GM12878 (cell line): Measurements from ENCODE around the gene HIVEP3. TPM values are rescaled to one million over a fixed set of nuclear protein-coding genes. Genes with fewer than 3 reads are reported as not detected.

Experiments
- ATAC-seq: fragments of 200-7000 bp; cut with Tn5 transposase; 3 replicates; pipeline ENCODE4 v1.9.1; 2020; ENCODE audit warnings: mild to moderate bottlenecking, moderate library complexity
- BruUV-seq: library from RNA; stranded (reverse); fragments of 400-500 nt; replicated peaks from 2 replicates; lab custom pipeline; 2021; lab: Mats Ljungman, UMichigan
- CTCF ChIA-PET: fragments of 300-600 bp; sonication (Branson Sonifier 250); formaldehyde crosslinking; extraction: SDS; loops from one replicate; lab custom pipeline; 2021; ENCODE audit warnings: inconsistent platforms; lab: Yijun Ruan, JAX
- POLR2A ChIA-PET: fragments of 350-600 bp; formaldehyde crosslinking; extraction: SDS; loops from one replicate; lab custom pipeline; 2021; ENCODE audit warnings: inconsistent platforms; lab: Charles Lee
- RAD21 ChIA-PET: fragments of 300-600 bp; sonication (Branson Sonifier 250); formaldehyde crosslinking; loops from one replicate; lab custom pipeline; 2023; ENCODE audit warnings: antibody characterized with exemption; ENCODE audit not compliant: unreplicated experiment; lab: Charles Lee
- SMC1A ChIA-PET: fragments of 300-600 bp; sonication (Branson Sonifier 250); formaldehyde crosslinking; loops from one replicate; lab custom pipeline; 2023; ENCODE audit not compliant: unreplicated experiment, uncharacterized antibody; lab: Charles Lee
- DNase-seq: peaks from one replicate; pipeline ENCODE4 v3.0.0-alpha.2; 2011; ENCODE audit warnings: low read depth, low spot score
- FAIRE-seq: peaks from 3 replicates; lab custom pipeline; 2011; peaks lifted over from hg19 to GRCh38; lab: Jason Lieb, UNC
- H2AFZ ChIP-seq: 2 replicates; pipeline ENCODE4 v1.6.0; 2011; ENCODE audit warnings: low read depth, low read length, control low read depth; ENCODE audit not compliant: control insufficient read depth
- H3K27ac ChIP-seq: 2 replicates; pipeline ENCODE4 v1.5.1; 2011; ENCODE audit warnings: control low read depth; ENCODE audit not compliant: control insufficient read depth, insufficient read depth
- H3K27me3 ChIP-seq, 2 experiments: replicated peaks in 1 of 2; 2 replicates each; pipeline versions ENCODE4 v1.6.0 to v1.6.1; 2011; ENCODE audit warnings: low read length in 1 of 2; ENCODE audit not compliant: control insufficient read depth in 2 of 2, insufficient read depth in 2 of 2
- H3K36me3 ChIP-seq, 2 experiments: 2 replicates each; pipeline ENCODE4 v1.5.1; 2011; ENCODE audit warnings: low read length in 1 of 2; ENCODE audit not compliant: control insufficient read depth in 2 of 2, insufficient read depth in 2 of 2
- H3K4me1 ChIP-seq: 2 replicates; pipeline ENCODE4 v1.6.1; 2011; ENCODE audit warnings: mild to moderate bottlenecking, low read length, moderate library complexity, mixed read lengths; ENCODE audit not compliant: control insufficient read depth, insufficient read depth
- H3K4me2 ChIP-seq: 2 replicates; pipeline ENCODE4 v1.6.0; 2011; ENCODE audit warnings: control low read depth; ENCODE audit not compliant: control insufficient read depth, insufficient read depth
- H3K4me3 ChIP-seq: fragments of 200-600 bp; sonication (generic); 2 replicates; pipeline ENCODE4 v1.5.1; 2016
- H3K79me2 ChIP-seq: 2 replicates; pipeline ENCODE4 v1.6.0; 2011; ENCODE audit warnings: low read length; ENCODE audit not compliant: control insufficient read depth, insufficient read depth
- H3K9ac ChIP-seq: 2 replicates; pipeline ENCODE4 v1.8.0; 2011; ENCODE audit warnings: low read length, control low read depth, mixed read lengths; ENCODE audit not compliant: control insufficient read depth, insufficient read depth
- H3K9me3 ChIP-seq: replicated peaks from 3 replicates; pipeline ENCODE4 v1.5.1; 2011; ENCODE audit warnings: mild to moderate bottlenecking, low read length; ENCODE audit not compliant: control insufficient read depth, insufficient read depth
- H4K20me1 ChIP-seq: 2 replicates; pipeline ENCODE4 v1.6.0; 2011; ENCODE audit not compliant: control insufficient read depth, insufficient read depth
- CHD4 ChIP-seq: fragments of 200-600 bp; sonication (generic); IDR thresholded peaks from 2 replicates; pipeline ENCODE4 v1.6.1; 2016; ENCODE audit warnings: mild to moderate bottlenecking
- ETV6 ChIP-seq, 2 experiments: fragments of 450-650 bp in 1 of 2; IDR thresholded peaks in 1 of 2; conservative IDR thresholded peaks in 1 of 2; 2 replicates each; pipeline ENCODE4 v1.6.1; 2014; ENCODE audit warnings: antibody characterized with exemption in 1 of 2, borderline replicate concordance in 1 of 2, low read depth in 1 of 2, mild to moderate bottlenecking in 1 of 2, moderate library complexity in 1 of 2
- HDGF ChIP-seq: fragments of 450-650 bp; IDR thresholded peaks from 2 replicates; pipeline ENCODE4 v1.6.1; 2016; ENCODE audit warnings: antibody characterized with exemption
- TBL1XR1 ChIP-seq: IDR thresholded peaks from 2 replicates; pipeline ENCODE4 v1.6.1; 2012; ENCODE audit warnings: low read depth, low read length, improper control_type of control experiment
- TCF3 ChIP-seq: IDR thresholded peaks from 2 replicates; pipeline ENCODE4 v1.6.1; 2012; ENCODE audit warnings: low read depth, mild to moderate bottlenecking, low read length, borderline replicate concordance; ENCODE audit not compliant: insufficient read depth
- ZNF207 ChIP-seq: fragments of 450-650 bp; IDR thresholded peaks from 2 replicates; pipeline ENCODE4 v1.6.1; 2014; ENCODE audit warnings: antibody characterized with exemption, mild to moderate bottlenecking, borderline replicate concordance
- WGBS: methylation state at CpG from one replicate; pipeline ENCODE4 v1.1.6; 2016; ENCODE audit warnings: low lambda C conversion rate; ENCODE audit not compliant: insufficient replicate concordance, insufficient coverage; ENCODE audit errors: missing lambda C conversion rate; 5-methylcytosine and 5-hydroxymethylcytosine counted together
- in situ Hi-C: fragments of 300-500 bp; cut with MboI; formaldehyde crosslinking; loops from 9 replicates; pipeline ENCODE4 v1.14.3; 2018; ENCODE audit warnings: mixed read lengths
- intact Hi-C: fragments of 100-400 bp; cut with micrococcal nuclease; formaldehyde crosslinking; loops from one replicate; pipeline ENCODE4 v1.14.2; 2022; ENCODE audit not compliant: unreplicated experiment
- polyA plus RNA-seq, 11 experiments: library from polyadenylated mRNA; depleted of rRNA in 4 of 11; unstranded in 6 of 11; stranded (reverse) in 5 of 11; fragments of >200 nt; fragmentation: Nextera tagmentation in 4 of 11; fragmentation: Illumina TruSeq in 1 of 11; extraction: Ambion mirVana in 4 of 11; extraction: Trizol in 1 of 11; gene quantifications; 1 replicate in 1 of 11; 2 replicates in 10 of 11; pipeline versions ENCODE4 v1.2.1 to v1.2.3, GENCODE V29; 2011 to 2016; ENCODE audit warnings: inconsistent platforms in 2 of 11, missing spikeins in 2 of 11, low read depth in 1 of 11
- total RNA-seq, 4 experiments: library from RNA; depleted of rRNA in 3 of 4; stranded (reverse); fragments of >200 nt in 3 of 4; fragmentation: Illumina TruSeq in 1 of 4; extraction: Trizol in 1 of 4; gene quantifications; 2 replicates each; pipeline versions ENCODE4 v1.2.1 to v1.2.3, GENCODE V29; 2013 to 2021
- TF ChIP-seq, protein P1 (sequence below): fragments of 450-650 bp; IDR thresholded peaks from 2 replicates; pipeline ENCODE4 v1.6.1; 2016; ENCODE audit warnings: mild to moderate bottlenecking

HIVEP3 gene
- total and polyA plus RNA-seq, 10 of the 15 experiments (the other 5 are each of a cell fraction or from before 2014, with no cell fraction given) = 1.8 to 13.6 (median 3.8) TPM

DNA sequence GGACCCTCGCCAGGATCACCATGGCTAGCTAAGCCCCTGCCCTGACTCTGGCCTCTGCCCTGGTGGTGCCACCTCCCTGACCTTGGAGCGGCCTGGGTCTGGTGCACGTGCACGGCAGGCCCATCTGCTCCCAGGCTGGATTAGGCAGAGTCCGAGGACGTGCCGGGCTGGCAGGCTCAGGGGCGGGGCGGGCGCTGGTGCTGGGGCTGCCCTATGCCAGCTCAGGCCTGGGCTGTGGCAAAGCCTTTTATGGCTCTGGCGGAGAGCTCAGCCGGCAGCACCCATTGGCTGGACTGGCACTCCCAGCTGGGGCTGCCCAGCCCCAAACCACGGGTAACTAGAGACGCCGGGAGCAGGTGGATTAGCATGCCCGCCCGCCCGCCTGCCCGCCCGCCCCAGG, 417.1 kb downstream of the HIVEP3 start:
- ATAC-seq = no peak
- POLR2A ChIA-PET = no interaction called here
- H3K9ac ChIP-seq = no peak overlapping the region
- SMC1A ChIA-PET = no interaction called here
- RAD21 ChIA-PET = no interaction called here
- in situ Hi-C loops (no loop called here), intact Hi-C loops (no loop called here)
- H3K27me3 ChIP-seq = no peaks in the 10 kb centered on the region; a peak in 2 of 4 replicates
- H3K4me2 ChIP-seq = no peak overlapping the region
- no peaks in the 10 kb centered on the region for H4K20me1 ChIP-seq
- H3K79me2 ChIP-seq = no peaks in the 10 kb centered on the region
- H3K4me3 ChIP-seq = no peak overlapping the region
- no peak overlapping the region for H3K27ac ChIP-seq
- H3K4me1 ChIP-seq = peaks cover 8% of the 10 kb centered on the region
- TF ChIP-seq ZNF207 = no peak
- no peak for TF ChIP-seq HDGF
- no peak for TF ChIP-seq ETV6 (conservative IDR thresholded peaks at IDR 0.05 in 1 of 2, IDR thresholded peaks at IDR 0.05 in 1 of 2; ENCODE audit: borderline replicate concordance in 1 of 2, low read depth in 1 of 2)
- TF ChIP-seq, protein P1, sequence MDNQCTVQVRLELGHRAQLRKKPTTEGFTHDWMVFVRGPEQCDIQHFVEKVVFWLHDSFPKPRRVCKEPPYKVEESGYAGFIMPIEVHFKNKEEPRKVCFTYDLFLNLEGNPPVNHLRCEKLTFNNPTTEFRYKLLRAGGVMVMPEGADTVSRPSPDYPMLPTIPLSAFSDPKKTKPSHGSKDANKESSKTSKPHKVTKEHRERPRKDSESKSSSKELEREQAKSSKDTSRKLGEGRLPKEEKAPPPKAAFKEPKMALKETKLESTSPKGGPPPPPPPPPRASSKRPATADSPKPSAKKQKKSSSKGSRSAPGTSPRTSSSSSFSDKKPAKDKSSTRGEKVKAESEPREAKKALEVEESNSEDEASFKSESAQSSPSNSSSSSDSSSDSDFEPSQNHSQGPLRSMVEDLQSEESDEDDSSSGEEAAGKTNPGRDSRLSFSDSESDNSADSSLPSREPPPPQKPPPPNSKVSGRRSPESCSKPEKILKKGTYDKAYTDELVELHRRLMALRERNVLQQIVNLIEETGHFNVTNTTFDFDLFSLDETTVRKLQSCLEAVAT = no peak
- no peak for TF ChIP-seq TBL1XR1
- no peak for TF ChIP-seq CHD4
- TF ChIP-seq TCF3 = no peak
- no peaks in the 10 kb centered on the region for H3K9me3 ChIP-seq
- no TSS peak for BruUV-seq
- CTCF ChIA-PET = interaction anchor here (0.5 to 2.8 kb wide), 3 partner anchors 9 to 23 kb away, joined by 3 to 14 read pairs (median 3); no protein-coding TSS in a partner anchor
- WGBS = 72% methylated on average over 17 of the region's 20 CpGs
- no peak for DNase-seq
- H2AFZ ChIP-seq = no peak overlapping the region
- no peaks in the 10 kb centered on the region for H3K36me3 ChIP-seq
- FAIRE-seq = no peak
